Stimulated activated CD4-positive, alpha-beta T cell treated with anti-CD3 and anti-CD28 coated beads, Interleukin-4, amount 100 ng/mL, for 24 hours (primary cell): Measurements from ENCODE around the gene LRRIQ4.
A peak's percentile ranks its signal among the peaks of the same experiment; 100 is the strongest.

Experiments used
- DNase-seq: peaks from one replicate; pipeline ENCODE4 v3.0.0-alpha.2; 2020

LRRIQ4 gene

GRCh38 chr3:169812332-169813235 is at the start of gene LRRIQ4, which contains the start of gene LRRC34:
LRRIQ4 (plus strand) TSS chr3:169812870; CDS start chr3:169821922, 9,052 bp downstream.
LRRC34 (minus strand) TSS chr3:169812904; CDS start chr3:169812548, 356 bp downstream.
- peak; percentile 73 for DNase-seq

- peak; percentile 69 for DNase-seq
Observed at GRCh38 chr3:169764312-169764881, 48.3 kb upstream of the LRRIQ4 start.

- DNase-seq: peak; percentile 93
Observed at GRCh38 chr3:169764882-169765612, 47.6 kb upstream of the LRRIQ4 start, which contains the start of gene TERC. TERC (minus strand) TSS chr3:169765060.

- peak; percentile 63 for DNase-seq
Observed at GRCh38 chr3:169769287-169770181, 43.1 kb upstream of the LRRIQ4 start, which contains the start of gene ACTRT3. ACTRT3 (minus strand) TSS chr3:169769561; CDS start chr3:169769520, 41 bp downstream.

- peak; percentile 74 for DNase-seq
Observed at GRCh38 chr3:169771497-169772304, 41.0 kb upstream of the LRRIQ4 start.

GRCh38 chr3:169772305-169772896 is 40.3 kb upstream of the LRRIQ4 start:
- DNase-seq: peak; percentile 71

- DNase-seq: peak; percentile 93
Observed at GRCh38 chr3:169772897-169773816, 39.5 kb upstream of the LRRIQ4 start, which contains the start of gene MYNN. MYNN (plus strand) TSS chr3:169773396; CDS start chr3:169774296, 900 bp downstream.

- no peak for DNase-seq
Observed at GRCh38 chr3:169774186-169774585, 38.5 kb upstream of the LRRIQ4 start.

GRCh38 chr3:169777822-169778221 is 34.8 kb upstream of the LRRIQ4 start:
- no peak for DNase-seq

GRCh38 chr3:169780742-169781141 is 31.9 kb upstream of the LRRIQ4 start:
- DNase-seq: no peak

- DNase-seq: no peak
Observed at GRCh38 chr3:169781209-169781855, 31.3 kb upstream of the LRRIQ4 start.

- no peak for DNase-seq
Observed at GRCh38 chr3:169787120-169787519, 25.6 kb upstream of the LRRIQ4 start.

GRCh38 chr3:169787791-169788190 is 24.9 kb upstream of the LRRIQ4 start:
- DNase-seq: no peak

GRCh38 chr3:169790219-169790618 is 22.5 kb upstream of the LRRIQ4 start:
- no peak for DNase-seq

GRCh38 chr3:169790687-169791429 is 21.8 kb upstream of the LRRIQ4 start:
- DNase-seq: no peak

- no peak for DNase-seq
Observed at GRCh38 chr3:169792359-169792758, 20.3 kb upstream of the LRRIQ4 start.

- DNase-seq: no peak
Observed at GRCh38 chr3:169804681-169805080, 8.0 kb upstream of the LRRIQ4 start.

GRCh38 chr3:169809230-169809795 is 3.4 kb upstream of the LRRIQ4 start:
- no peak for DNase-seq
